OCI-LY3 (cell line): Measurements from ENCODE around the gene SSBP2.

Experiments
- CTCF ChIP-seq: fragments of 200-600, 300-600 bp; sonication (generic); IDR thresholded peaks from 2 replicates; pipeline ENCODE4 v1.5.1; 2014; ENCODE audit warnings: antibody characterized with exemption, low read length, low read depth
- EZH2phosphoT487 ChIP-seq: fragments of 200-600 bp; shearing (Covaris generic); IDR thresholded peaks from 2 replicates; pipeline ENCODE4 v1.6.1; 2018; ENCODE audit warnings: antibody characterized with exemption, mixed run types, low read depth

DNA sequence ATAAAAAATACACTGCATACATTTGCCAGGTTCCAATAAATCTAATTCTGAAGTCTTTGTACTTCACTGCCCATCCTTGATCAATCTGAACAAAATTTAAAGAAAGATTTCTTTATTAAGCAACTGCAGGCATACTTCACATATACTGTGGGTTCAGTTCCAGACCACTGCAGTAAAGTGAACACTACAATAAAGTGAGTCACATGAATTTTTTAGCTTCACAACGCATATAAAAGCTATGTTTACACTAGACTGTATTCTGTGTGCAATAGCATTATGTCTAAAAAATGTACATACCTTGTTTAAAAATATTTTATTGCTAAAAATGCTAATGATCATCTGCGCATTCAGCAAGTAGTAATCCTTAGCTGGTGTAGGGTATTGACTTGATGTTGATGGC is 52.1 kb downstream of the SSBP2 start:
- no peak for TF ChIP-seq CTCF
- no peak for TF ChIP-seq EZH2phosphoT487
